ENCODE data around the gene KRTAP10-12.

The KRTAP10-12 gene

DNA sequence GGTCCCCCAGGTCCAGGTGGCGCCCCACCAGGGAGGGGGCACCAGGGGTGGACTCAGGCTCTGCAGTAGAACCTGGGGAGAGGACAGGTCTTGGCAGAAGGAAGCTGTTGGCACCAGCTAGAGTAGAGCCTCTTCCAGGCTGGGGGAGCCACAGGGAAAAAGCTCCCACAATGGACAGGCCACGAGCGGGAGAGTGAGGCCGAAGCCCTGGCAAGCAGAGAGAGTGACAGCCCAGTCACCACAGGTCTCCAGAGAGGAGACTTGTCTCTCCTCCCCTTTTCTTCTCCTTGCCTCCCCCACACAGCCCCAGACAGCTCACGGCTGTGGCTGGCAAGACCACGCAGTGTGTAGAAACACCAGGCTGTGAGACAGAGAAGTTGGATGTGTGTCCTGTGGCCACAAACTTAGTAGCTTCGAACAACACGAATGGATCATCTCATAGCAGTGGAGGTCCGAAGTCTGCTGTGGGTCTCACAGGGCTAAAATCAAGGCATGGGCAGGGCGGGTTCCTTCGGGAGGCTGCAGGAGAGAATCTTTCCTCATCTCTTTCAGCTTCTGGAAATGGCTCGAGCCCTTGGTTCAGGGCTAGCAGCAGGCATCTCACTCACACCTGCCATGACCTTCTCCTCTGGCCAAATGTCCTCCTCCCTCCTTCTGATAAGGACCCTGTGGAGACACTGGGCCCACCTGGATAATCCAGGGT, 45.8 kb upstream of the KRTAP10-12 start:
- TF ChIP-seq, protein P1, sequence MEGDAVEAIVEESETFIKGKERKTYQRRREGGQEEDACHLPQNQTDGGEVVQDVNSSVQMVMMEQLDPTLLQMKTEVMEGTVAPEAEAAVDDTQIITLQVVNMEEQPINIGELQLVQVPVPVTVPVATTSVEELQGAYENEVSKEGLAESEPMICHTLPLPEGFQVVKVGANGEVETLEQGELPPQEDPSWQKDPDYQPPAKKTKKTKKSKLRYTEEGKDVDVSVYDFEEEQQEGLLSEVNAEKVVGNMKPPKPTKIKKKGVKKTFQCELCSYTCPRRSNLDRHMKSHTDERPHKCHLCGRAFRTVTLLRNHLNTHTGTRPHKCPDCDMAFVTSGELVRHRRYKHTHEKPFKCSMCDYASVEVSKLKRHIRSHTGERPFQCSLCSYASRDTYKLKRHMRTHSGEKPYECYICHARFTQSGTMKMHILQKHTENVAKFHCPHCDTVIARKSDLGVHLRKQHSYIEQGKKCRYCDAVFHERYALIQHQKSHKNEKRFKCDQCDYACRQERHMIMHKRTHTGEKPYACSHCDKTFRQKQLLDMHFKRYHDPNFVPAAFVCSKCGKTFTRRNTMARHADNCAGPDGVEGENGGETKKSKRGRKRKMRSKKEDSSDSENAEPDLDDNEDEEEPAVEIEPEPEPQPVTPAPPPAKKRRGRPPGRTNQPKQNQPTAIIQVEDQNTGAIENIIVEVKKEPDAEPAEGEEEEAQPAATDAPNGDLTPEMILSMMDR (IDR thresholded peaks at IDR 0.05): no peak
- peaks cover 0 to 30% of the 10 kb centered on the region in 2 donors for H3K27me3 ChIP-seq
- H3K4me3 ChIP-seq: no peak overlapping the region
- intact Hi-C loops (cut with DNase I; ENCODE audit: low total_unique reads): no loop called here
- DNase-seq: no peak
- H3K9me3 ChIP-seq: no peaks in the 10 kb centered on the region
- no peak overlapping the region for H3K27ac ChIP-seq
- no peaks in the 10 kb centered on the region for H3K4me1 ChIP-seq
- no peaks in the 10 kb centered on the region for H3K36me3 ChIP-seq

DNA sequence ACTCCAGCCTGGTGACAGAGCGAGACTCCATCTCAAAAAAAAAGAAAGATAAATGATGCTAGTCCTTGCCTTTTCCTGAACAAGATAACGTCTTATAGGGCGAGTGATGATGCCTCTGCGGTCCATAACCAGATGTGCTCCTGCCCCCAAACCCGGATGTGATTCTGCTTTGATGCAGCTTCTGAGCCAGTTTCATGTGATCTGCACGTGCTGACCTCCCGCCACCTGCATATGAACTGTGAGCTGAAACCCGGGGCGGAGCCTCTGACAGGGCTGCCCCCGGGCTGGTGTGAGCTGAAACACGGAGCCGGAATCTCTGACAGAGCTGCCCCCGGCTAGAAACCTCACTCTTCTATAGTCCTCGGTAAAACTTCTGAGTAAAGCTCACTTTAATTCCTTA, 43.8 kb upstream of the KRTAP10-12 start:
- TF ChIP-seq, protein P1 (IDR thresholded peaks at IDR 0.05): no peak
- intact Hi-C loops (cut with DNase I; ENCODE audit: low total_unique reads): no loop called here
- H3K27ac ChIP-seq: no peak overlapping the region
- peaks cover 0 to 6% (median 0%) of the 10 kb centered on the region in 3 donors for H3K9me3 ChIP-seq
- no peak overlapping the region for H3K4me3 ChIP-seq
- peaks cover 0 to 22% of the 10 kb centered on the region in 2 donors for H3K27me3 ChIP-seq
- no peaks in the 10 kb centered on the region for H3K36me3 ChIP-seq
- DNase-seq: no peak
- no peaks in the 10 kb centered on the region for H3K4me1 ChIP-seq

DNA sequence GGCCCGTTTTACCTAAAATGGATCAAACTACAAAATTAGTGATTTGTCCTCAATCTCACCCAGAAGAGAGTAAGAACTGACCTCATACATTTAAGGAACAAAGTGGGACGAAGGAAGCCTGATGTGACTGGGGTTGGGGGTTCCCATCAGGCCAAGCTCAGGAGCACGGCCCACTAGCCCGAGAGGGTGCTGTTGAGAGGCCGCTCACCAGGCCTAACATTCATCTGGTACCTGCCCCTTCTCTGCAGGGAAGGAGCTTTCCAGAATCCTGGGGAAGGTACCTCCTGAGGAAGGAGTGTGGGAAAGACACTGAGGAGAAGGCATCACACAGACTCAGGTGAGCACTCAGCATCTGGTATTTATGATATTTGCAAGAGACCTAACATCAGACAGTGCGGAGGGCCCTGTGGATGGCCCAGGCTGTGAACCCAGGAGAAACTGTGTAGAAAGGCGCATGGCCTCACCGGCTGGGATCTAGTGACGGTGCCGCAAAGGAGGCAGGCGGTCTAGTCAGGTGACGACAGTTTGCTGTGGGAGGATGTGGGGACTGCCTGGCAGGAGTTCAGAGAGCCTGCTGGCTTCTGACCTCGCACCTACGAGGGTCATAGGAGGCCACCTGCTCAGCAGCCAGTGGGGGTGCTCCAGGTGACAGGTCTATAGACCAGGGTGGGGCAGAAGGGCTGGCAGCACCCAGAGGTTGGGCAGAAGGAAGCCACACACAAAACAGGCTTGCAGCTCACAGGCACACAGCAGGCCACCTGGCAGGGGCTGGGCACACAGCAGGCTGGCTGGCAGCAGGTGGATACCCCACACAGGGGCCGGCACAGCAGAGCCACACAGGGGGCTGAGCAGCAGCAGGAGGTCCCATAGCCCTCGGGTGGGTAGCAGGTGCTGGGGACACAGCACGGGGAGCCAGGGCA, 43.1 kb upstream of the KRTAP10-12 start:
- Histone ChIP-seq H3K27me3 (peaks cover 0 to 22% of the 10 kb centered on the region in 2 donors), H3K36me3 (no peaks in the 10 kb centered on the region), H3K9me3 (peaks cover 0 to 6% (median 0%) of the 10 kb centered on the region in 3 donors), H3K27ac (no peak overlapping the region), H3K4me3 (no peak overlapping the region), H3K4me1 (no peaks in the 10 kb centered on the region)
- TF ChIP-seq, protein P1 (IDR thresholded peaks at IDR 0.05): no peak
- no peak for DNase-seq
- intact Hi-C loops (cut with DNase I; ENCODE audit: low total_unique reads): no loop called here

DNA sequence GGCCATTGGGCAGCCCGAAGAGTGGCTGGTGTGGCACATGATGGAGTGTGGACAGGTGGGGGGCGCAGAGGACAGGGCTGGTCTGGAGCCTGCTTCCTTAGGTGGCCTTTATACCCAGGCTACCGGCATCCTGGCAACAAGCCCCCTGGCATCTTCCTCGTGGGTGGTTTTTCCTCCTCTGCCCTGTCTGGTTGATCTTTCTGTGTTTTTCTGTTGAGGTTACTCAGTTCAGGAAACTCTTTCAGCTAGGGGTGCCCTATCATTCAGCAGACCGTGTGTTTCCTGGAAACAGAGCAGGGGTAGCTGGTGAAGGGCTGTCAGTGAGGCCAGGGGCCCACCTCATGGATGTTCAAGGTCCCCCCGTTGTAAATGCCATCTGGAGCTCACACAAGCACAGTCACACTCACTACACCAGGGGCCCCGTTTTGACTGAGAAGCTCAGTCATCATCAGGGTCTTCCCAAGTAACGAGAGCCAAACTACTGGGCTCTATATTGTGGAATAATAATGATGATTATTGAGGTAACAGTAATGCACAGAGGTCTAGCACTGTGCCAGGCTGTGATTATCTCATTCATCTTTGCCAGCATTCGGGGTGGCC, 42.3 kb upstream of the KRTAP10-12 start, which contains the start of gene KRTAP12-4:
TSS of gene KRTAP12-4 (minus strand) at position 84 of the 600 bp plus-strand sequence. CDS start at position 39, 45 bp downstream.
- H3K9me3 ChIP-seq: peaks cover 0 to 6% (median 0%) of the 10 kb centered on the region in 3 donors
- H3K27me3 ChIP-seq: peaks cover 0 to 16% of the 10 kb centered on the region in 2 donors
- TF ChIP-seq, protein P1 (IDR thresholded peaks at IDR 0.05): no peak
- no peak within 1 kb of the TSS for H3K27ac ChIP-seq
- H3K36me3 ChIP-seq: no peaks in the 10 kb centered on the region
- DNase-seq: no peak
- H3K4me1 ChIP-seq: no peaks in the 10 kb centered on the region
- intact Hi-C loops (cut with DNase I; ENCODE audit: low total_unique reads): no loop called here
- no peak within 1 kb of the TSS for H3K4me3 ChIP-seq

DNA sequence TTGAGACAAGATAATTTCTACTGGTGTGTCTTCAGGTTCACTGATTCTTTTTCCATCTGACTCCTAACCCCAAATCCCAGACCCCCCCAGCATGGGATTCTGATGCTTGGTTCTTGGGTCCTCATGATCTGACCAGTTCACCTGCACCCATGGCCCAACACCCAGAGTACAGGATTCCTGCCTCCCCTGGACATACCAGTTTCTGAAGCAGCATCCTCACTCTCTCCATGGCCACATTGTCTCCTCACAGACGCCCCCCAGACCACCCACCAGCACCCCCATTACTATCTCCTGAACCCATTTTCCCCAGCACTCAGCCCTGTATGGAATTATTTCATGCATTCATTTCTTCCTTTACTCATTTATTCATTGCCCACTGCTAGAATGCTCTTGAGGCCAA, 40.1 kb upstream of the KRTAP10-12 start:
- no peaks in the 10 kb centered on the region for H3K36me3 ChIP-seq
- no peaks in the 10 kb centered on the region for H3K4me1 ChIP-seq
- DNase-seq: no peak
- peaks cover 0 to 6% (median 5%) of the 10 kb centered on the region in 3 donors for H3K9me3 ChIP-seq
- TF ChIP-seq, protein P1 (IDR thresholded peaks at IDR 0.05): no peak
- H3K27me3 ChIP-seq: peaks cover 0 to 14% of the 10 kb centered on the region in 2 donors
- H3K4me3 ChIP-seq: no peak overlapping the region
- H3K27ac ChIP-seq: no peak overlapping the region
- intact Hi-C loops (cut with DNase I; ENCODE audit: low total_unique reads): no loop called here
